K562 (cell line): ENCODE data around the gene ZFPM1.

ENCODE experiments used
- CBX3 ChIP-seq, 2 experiments: IDR thresholded peaks; 1 replicate in 1 of 2; 2 replicates in 1 of 2; pipeline ENCODE4 v1.6.1; 2012; ENCODE audit warnings: inconsistent platforms in 2 of 2, low read length in 2 of 2, borderline replicate concordance in 1 of 2, control low read depth in 1 of 2
- EZH2 ChIP-seq: IDR thresholded peaks from 2 replicates; pipeline ENCODE4 v1.6.1; 2012; ENCODE audit warnings: low read depth, mild to moderate bottlenecking, inconsistent platforms, low read length, borderline replicate concordance
- MXI1 ChIP-seq: IDR thresholded peaks from 2 replicates; pipeline ENCODE4 v1.6.1; 2011; ENCODE audit warnings: low read depth, mild to moderate bottlenecking, improper control_type of control experiment, low read length
- NFE2 ChIP-seq: IDR thresholded peaks from 2 replicates; pipeline ENCODE4 v1.6.1; 2014; ENCODE audit warnings: antibody characterized with exemption, low read depth
- ZKSCAN1 ChIP-seq: fragments of 150-350 bp; IDR thresholded peaks from 2 replicates; pipeline ENCODE4 v1.6.1; 2016; ENCODE audit warnings: low read depth, low read length
- ZNF76 ChIP-seq: fragments of 250-450 bp; sonication (Bioruptor Pico); IDR thresholded peaks from 2 replicates; pipeline ENCODE4 v1.4.0; 2020; ENCODE audit warnings: mild to moderate bottlenecking, moderate library complexity, borderline replicate concordance
- TF ChIP-seq, protein P1 (sequence below): sonication (generic); formaldehyde crosslinking; IDR thresholded peaks from 2 replicates; pipeline ENCODE4 v1.8.1; 2022; ENCODE audit warnings: missing genetic modification reagents
- TF ChIP-seq, protein P2 (sequence below): fragments of 450-650 bp; formaldehyde crosslinking; IDR thresholded peaks from 2 replicates; pipeline ENCODE4 v1.4.0; 2020; ENCODE audit warnings: mild to moderate bottlenecking, moderate library complexity
- TF ChIP-seq, protein P3 (sequence below): fragments of 250-450 bp; sonication (Bioruptor Pico); IDR thresholded peaks from 2 replicates; pipeline ENCODE4 v1.8.0; 2022; ENCODE audit warnings: moderate library complexity, mild to moderate bottlenecking, inconsistent platforms
- TF ChIP-seq, protein P4 (sequence below), 3 experiments: IDR thresholded peaks in 2 of 3; conservative IDR thresholded peaks in 1 of 3; 2 replicates each; pipeline ENCODE4 v1.5.1; 2011 to 2012; ENCODE audit warnings: low read length in 3 of 3, mild to moderate bottlenecking in 3 of 3, control low read depth in 2 of 3, improper control_type of control experiment in 1 of 3, inconsistent platforms in 1 of 3, low read depth in 1 of 3, mixed read lengths in 1 of 3, moderate library complexity in 1 of 3; ENCODE audit not compliant: insufficient read depth in 2 of 3
- TF ChIP-seq, protein P5 (sequence below): sonication (generic); formaldehyde crosslinking; IDR thresholded peaks from 2 replicates; pipeline ENCODE4 v1.8.0; 2022; ENCODE audit warnings: mild to moderate bottlenecking, low read depth, missing genetic modification reagents
- TF ChIP-seq, protein P6 (sequence below): fragments of 450-650 bp; conservative IDR thresholded peaks from 2 replicates; pipeline ENCODE4 v1.6.1; 2016; ENCODE audit warnings: missing genetic modification characterization, low read depth, mild to moderate bottlenecking, control low read depth, missing compliant biosample characterization

DNA sequence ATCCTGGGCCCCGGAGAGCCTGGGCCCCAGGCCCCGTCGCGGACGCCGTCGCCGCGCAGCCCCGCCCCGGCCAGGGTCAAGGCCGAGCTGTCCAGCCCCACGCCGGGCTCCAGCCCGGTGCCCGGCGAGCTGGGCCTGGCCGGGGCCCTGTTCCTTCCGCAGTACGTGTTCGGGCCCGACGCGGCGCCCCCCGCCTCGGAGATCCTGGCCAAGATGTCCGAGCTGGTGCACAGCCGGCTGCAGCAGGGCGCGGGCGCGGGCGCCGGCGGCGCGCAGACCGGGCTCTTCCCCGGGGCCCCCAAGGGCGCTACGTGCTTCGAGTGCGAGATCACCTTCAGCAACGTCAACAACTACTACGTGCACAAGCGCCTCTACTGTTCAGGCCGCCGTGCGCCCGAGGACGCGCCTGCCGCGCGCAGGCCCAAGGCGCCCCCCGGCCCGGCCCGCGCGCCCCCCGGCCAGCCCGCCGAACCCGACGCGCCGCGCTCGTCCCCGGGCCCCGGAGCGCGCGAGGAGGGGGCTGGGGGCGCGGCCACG, 80.4 kb downstream of the ZFPM1 start:
- TF ChIP-seq, protein P1, sequence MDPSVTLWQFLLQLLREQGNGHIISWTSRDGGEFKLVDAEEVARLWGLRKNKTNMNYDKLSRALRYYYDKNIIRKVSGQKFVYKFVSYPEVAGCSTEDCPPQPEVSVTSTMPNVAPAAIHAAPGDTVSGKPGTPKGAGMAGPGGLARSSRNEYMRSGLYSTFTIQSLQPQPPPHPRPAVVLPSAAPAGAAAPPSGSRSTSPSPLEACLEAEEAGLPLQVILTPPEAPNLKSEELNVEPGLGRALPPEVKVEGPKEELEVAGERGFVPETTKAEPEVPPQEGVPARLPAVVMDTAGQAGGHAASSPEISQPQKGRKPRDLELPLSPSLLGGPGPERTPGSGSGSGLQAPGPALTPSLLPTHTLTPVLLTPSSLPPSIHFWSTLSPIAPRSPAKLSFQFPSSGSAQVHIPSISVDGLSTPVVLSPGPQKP (CRISPR knock-in tag), result no peak
- TF ChIP-seq, protein P2, sequence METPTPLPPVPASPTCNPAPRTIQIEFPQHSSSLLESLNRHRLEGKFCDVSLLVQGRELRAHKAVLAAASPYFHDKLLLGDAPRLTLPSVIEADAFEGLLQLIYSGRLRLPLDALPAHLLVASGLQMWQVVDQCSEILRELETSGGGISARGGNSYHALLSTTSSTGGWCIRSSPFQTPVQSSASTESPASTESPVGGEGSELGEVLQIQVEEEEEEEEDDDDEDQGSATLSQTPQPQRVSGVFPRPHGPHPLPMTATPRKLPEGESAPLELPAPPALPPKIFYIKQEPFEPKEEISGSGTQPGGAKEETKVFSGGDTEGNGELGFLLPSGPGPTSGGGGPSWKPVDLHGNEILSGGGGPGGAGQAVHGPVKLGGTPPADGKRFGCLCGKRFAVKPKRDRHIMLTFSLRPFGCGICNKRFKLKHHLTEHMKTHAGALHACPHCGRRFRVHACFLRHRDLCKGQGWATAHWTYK (CRISPR knock-in tag), result no peak
- TF ChIP-seq, protein P3, sequence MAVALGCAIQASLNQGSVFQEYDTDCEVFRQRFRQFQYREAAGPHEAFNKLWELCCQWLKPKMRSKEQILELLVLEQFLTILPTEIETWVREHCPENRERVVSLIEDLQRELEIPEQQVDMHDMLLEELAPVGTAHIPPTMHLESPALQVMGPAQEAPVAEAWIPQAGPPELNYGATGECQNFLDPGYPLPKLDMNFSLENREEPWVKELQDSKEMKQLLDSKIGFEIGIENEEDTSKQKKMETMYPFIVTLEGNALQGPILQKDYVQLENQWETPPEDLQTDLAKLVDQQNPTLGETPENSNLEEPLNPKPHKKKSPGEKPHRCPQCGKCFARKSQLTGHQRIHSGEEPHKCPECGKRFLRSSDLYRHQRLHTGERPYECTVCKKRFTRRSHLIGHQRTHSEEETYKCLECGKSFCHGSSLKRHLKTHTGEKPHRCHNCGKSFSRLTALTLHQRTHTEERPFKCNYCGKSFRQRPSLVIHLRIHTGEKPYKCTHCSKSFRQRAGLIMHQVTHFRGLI (CRISPR knock-in tag), result no peak
- TF ChIP-seq NFE2 (no peak), EZH2 (no peak), ZKSCAN1 (no peak), ZNF76 (no peak), MXI1 (no peak), CBX3 (IDR thresholded peaks at IDR 0.05; ENCODE audit: borderline replicate concordance in 1 of 2, low read length in 2 of 2) (no peak)
- TF ChIP-seq, protein P4, sequence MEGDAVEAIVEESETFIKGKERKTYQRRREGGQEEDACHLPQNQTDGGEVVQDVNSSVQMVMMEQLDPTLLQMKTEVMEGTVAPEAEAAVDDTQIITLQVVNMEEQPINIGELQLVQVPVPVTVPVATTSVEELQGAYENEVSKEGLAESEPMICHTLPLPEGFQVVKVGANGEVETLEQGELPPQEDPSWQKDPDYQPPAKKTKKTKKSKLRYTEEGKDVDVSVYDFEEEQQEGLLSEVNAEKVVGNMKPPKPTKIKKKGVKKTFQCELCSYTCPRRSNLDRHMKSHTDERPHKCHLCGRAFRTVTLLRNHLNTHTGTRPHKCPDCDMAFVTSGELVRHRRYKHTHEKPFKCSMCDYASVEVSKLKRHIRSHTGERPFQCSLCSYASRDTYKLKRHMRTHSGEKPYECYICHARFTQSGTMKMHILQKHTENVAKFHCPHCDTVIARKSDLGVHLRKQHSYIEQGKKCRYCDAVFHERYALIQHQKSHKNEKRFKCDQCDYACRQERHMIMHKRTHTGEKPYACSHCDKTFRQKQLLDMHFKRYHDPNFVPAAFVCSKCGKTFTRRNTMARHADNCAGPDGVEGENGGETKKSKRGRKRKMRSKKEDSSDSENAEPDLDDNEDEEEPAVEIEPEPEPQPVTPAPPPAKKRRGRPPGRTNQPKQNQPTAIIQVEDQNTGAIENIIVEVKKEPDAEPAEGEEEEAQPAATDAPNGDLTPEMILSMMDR (IDR thresholded peaks at IDR 0.05 in 2 of 3, conservative IDR thresholded peaks at IDR 0.05 in 1 of 3; ENCODE audit: insufficient read depth in 2 of 3, low read depth in 1 of 3, low read length in 3 of 3), result no peak
- TF ChIP-seq, protein P5, sequence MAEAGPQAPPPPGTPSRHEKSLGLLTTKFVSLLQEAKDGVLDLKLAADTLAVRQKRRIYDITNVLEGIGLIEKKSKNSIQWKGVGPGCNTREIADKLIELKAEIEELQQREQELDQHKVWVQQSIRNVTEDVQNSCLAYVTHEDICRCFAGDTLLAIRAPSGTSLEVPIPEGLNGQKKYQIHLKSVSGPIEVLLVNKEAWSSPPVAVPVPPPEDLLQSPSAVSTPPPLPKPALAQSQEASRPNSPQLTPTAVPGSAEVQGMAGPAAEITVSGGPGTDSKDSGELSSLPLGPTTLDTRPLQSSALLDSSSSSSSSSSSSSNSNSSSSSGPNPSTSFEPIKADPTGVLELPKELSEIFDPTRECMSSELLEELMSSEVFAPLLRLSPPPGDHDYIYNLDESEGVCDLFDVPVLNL, result no peak
- TF ChIP-seq, protein P6, sequence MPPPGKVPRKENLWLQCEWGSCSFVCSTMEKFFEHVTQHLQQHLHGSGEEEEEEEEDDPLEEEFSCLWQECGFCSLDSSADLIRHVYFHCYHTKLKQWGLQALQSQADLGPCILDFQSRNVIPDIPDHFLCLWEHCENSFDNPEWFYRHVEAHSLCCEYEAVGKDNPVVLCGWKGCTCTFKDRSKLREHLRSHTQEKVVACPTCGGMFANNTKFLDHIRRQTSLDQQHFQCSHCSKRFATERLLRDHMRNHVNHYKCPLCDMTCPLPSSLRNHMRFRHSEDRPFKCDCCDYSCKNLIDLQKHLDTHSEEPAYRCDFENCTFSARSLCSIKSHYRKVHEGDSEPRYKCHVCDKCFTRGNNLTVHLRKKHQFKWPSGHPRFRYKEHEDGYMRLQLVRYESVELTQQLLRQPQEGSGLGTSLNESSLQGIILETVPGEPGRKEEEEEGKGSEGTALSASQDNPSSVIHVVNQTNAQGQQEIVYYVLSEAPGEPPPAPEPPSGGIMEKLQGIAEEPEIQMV (tag), result no peak
